ENCODE results near the gene AUTS2. TPM values are rescaled to one million over a fixed set of nuclear protein-coding genes. Genes with fewer than 3 reads are reported as not detected.

The AUTS2 gene
- total RNA-seq, 2 donors from 2014 or later = 0.53 to 2.2 TPM

DNA sequence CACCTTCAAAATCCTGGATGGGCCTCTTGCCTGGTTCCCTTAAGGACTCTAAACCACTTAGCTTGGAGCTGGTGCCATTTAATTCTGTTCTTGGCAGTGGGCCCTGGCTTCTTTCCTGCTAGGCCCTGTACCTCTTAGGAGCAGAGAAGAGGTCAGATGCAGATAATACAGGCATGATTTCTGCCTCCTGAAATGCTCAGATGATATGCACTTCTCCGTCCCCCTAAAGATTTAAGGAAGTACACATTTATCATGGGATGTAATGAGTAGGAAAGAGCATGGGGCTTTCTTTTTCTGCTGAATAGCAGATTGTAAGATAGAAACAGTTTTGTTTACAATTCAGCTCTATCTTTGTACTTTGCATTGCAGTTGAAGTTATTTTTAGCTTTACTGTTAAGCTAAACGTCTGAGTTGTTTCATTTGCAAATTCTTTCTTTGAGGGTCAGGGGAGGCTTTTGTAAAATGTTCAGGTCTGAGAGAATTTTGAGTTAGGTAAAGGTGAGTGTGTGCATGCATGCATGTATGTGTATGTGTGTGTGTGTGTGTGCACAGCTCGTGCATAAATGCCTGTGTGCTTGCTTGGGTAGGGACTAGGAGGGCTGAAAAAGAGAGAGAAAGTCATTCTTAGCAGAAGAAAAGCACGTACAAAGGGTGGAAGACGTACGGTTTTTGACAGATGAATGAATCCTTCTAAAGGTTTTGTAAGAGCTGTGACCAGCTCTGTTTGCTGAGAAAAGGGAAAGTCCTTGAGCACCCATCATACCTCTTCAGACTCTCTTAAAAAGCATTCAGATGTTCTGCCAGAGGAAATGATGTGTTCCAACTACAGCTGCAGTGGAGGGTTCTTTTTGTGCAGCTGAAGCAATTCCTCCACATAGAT, 364.2 kb downstream of the AUTS2 start:
- no peak overlapping the region for H3K27ac Mint-ChIP-seq
- no peaks in the 10 kb centered on the region for H3K36me3 Mint-ChIP-seq
- DNase-seq (ENCODE audit: low spot score in 2 of 2) = no peak
- peaks cover 0 to 6% of the 10 kb centered on the region in 2 donors for H3K9me3 Mint-ChIP-seq
- ATAC-seq = no peak

DNA sequence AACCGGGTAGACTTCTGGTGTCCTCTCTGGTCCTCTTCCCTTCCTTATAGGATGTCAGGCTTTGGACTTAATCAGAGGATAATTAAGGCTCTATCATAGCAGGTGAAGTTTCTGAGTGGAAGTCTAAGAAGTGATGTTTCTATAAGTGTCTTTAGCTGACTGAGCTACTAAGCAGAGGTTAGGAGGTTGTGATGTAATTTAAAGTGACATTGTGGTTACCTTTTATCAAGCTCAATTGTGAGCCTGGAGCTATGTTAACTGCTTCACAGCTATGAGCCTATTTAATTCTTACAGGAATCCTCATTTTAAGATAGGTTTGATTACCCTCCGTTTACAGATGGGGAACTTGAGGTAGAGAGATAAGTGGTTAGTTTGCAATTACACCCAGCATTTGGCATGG, 365.1 kb downstream of the AUTS2 start:
- no peaks in the 10 kb centered on the region for H3K36me3 Mint-ChIP-seq
- H3K9me3 Mint-ChIP-seq = peaks cover 0 to 6% of the 10 kb centered on the region in 2 donors
- no peak overlapping the region for H3K27ac Mint-ChIP-seq

DNA sequence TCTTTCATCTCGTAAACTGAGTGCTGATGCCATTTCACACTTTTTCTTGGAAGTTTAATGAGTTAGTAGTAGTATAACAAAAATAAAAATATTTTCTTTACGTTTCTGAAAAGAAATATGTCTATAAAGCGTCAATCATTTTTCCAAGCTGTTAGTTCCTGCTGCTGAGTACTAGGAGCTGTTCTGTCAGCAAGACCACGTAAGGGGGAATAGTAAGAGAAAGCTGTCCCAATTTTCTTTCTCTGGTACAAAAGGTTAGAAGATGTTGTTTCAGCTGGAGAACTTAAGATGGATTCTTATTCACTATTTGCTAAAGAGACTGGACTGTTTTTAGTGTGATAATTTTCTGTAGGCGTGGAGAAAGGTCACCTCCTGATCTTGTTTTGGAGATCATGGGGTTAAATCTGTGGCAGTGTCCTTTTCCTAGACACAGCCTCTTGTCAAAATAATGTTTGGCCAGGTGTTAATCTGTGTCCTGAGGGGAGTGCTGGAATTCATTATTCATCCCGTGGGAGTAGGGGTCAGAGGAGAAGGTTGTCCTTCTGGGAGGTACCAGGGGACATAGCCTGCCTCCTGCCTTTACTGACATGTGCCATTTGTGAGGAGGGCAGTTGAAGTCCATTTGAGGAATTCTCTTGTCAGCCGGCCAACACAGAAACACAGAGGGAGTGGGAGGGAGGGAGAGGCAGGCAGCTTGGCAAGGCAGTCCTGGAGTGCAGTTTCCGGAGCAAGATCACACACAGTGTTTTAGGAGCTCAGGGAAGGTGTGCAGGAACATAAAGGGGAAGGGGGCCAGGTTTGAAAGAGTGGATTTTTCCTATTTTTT, 368.7 kb downstream of the AUTS2 start:
- Mint-ChIP-seq H3K36me3 (no peaks in the 10 kb centered on the region), H3K27ac (no peak overlapping the region), H3K9me3 (peaks cover 0 to 6% of the 10 kb centered on the region in 2 donors)
- DNase-seq (ENCODE audit: low spot score in 2 of 2) (no peak), ATAC-seq (no peak)

More for the DNA sequence above, 365.1 kb downstream of the AUTS2 start:
- DNase-seq (ENCODE audit: low spot score in 2 of 2) (no peak), ATAC-seq (no peak)

GRCh38 chr7:69967689-69968450, 369.6 kb downstream of the AUTS2 start:
- no peak overlapping the region for H3K27ac Mint-ChIP-seq

DNA sequence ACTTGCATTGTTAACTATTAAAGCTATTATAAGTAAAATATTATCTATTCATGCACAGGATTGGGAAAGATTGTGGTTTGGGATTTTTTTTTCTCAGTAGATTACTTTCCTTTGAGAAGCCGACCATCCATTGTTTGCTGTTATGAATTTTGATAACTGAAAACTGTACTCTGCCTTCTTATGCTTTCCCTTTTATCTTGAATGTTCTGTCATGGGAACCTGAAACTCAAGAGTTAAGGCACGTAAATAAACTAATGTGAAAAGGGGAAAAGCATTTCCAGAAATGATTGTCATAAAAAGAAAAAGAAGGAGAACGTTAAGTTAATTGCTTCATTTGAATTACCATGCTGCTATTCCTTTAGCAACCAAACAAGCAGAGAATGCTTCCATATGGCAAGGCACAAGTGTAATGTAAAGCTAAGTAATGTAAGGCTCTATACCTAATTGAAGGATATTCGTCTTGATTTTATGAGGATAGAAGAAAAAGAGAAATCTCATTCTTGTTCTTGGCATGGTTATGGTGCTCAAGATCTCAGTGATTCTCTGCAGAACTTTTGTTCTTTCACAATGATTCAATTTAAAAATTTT, 370.8 kb downstream of the AUTS2 start:
- no peak for ATAC-seq
- Mint-ChIP-seq H3K27ac (no peak overlapping the region), H3K9me3 (peaks cover 0 to 6% of the 10 kb centered on the region in 2 donors)

More at GRCh38 chr7:69967689-69968450, 369.6 kb downstream of the AUTS2 start:
- DNase-seq (ENCODE audit: low spot score in 2 of 2) (no peak), ATAC-seq (no peak)
- Mint-ChIP-seq H3K9me3 (peaks cover 0 to 6% of the 10 kb centered on the region in 2 donors), H3K36me3 (no peaks in the 10 kb centered on the region)

GRCh38 chr7:69981646-69982045, 383.4 kb downstream of the AUTS2 start:
- Mint-ChIP-seq H3K36me3 (no peaks in the 10 kb centered on the region), H3K9me3 (peaks cover 0 to 7% of the 10 kb centered on the region in 2 donors), H3K27ac (no peak overlapping the region)
- ATAC-seq = no peak
- DNase-seq (ENCODE audit: low spot score in 2 of 2) = no peak

More for the DNA sequence above, 370.8 kb downstream of the AUTS2 start:
- no peak for DNase-seq (ENCODE audit: low spot score in 2 of 2)
- no peaks in the 10 kb centered on the region for H3K36me3 Mint-ChIP-seq

- Mint-ChIP-seq H3K9me3 (peaks cover 0 to 1% of the 10 kb centered on the region in 2 donors), H3K36me3 (no peaks in the 10 kb centered on the region), H3K27ac (no peak overlapping the region)
- no peak for ATAC-seq
- no peak for DNase-seq (ENCODE audit: low spot score in 2 of 2)
Measured at GRCh38 chr7:69982197-69982596, 383.9 kb downstream of the AUTS2 start.

DNA sequence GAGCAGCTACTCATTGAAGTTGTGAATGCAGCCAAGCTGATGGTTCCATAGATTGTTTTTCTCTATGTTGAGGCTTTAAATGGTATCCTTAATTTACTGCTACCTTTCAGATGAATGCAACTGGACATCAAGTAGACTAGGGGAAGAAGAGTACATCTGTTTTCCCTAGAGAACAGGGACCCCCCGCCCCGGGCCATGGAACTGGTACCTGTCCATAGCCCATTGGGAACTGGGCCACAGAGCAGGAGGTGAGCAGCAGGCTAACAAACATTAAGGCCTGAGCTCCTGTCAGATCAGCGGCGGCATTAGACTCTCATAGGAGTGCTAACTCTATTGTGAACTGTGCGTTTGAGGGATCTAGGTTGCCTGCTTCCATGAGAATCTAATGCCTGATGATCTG, 391.3 kb downstream of the AUTS2 start:
- ATAC-seq (no peak), DNase-seq (ENCODE audit: low spot score in 2 of 2) (no peak)
- Mint-ChIP-seq H3K9me3 (peaks cover 0 to 7% of the 10 kb centered on the region in 2 donors), H3K36me3 (peaks cover 0 to 4% of the 10 kb centered on the region in 2 donors), H3K27ac (no peak overlapping the region)

DNA sequence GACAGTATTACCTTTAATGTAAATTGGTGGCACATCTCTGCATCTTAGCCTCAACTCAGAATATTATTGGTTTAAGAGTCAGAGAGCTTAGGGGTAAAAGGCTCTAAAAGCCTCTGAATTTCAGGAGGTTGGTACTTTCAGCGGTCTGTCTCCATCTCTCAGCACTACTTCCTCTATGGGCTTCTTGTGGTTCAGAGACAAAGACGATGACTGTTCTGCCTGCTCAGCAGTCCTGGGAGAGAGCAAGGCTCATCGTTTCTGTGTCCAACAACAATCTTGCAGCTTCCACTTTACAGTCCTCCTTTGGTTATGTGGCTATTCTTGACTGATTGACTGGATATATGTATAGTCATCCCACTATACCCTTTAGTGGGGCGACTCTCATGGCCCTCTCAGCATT, 394.7 kb downstream of the AUTS2 start:
- H3K27ac Mint-ChIP-seq = no peak overlapping the region
- DNase-seq (ENCODE audit: low spot score in 2 of 2) = no peak
- H3K9me3 Mint-ChIP-seq = peaks cover 0 to 7% of the 10 kb centered on the region in 2 donors
- ATAC-seq = no peak
- H3K36me3 Mint-ChIP-seq = peaks cover 0 to 4% of the 10 kb centered on the region in 2 donors

DNA sequence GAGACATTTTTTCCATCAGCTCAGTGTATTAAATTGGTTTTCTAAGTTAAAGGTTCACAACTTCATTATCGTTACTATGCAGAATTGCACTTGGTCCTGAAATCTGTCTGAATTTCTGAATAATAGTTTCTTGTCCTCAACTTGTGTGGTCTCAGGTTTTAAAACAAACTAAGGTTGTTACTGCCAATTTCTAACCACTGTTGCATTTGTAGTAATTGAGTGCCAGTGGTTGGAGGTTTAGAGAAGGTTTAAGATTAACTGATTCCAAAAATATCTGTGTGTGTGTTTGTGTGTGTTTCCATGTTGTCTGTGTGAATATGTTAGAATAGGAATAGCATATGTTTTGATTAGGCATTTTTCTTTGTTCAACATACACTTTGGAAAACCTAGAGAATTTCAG, 395.9 kb downstream of the AUTS2 start:
- ATAC-seq (no peak), DNase-seq (ENCODE audit: low spot score in 2 of 2) (no peak)
- peaks cover 0 to 4% of the 10 kb centered on the region in 2 donors for H3K36me3 Mint-ChIP-seq
- peaks cover 0 to 5% of the 10 kb centered on the region in 2 donors for H3K9me3 Mint-ChIP-seq
- no peak overlapping the region for H3K27ac Mint-ChIP-seq

DNA sequence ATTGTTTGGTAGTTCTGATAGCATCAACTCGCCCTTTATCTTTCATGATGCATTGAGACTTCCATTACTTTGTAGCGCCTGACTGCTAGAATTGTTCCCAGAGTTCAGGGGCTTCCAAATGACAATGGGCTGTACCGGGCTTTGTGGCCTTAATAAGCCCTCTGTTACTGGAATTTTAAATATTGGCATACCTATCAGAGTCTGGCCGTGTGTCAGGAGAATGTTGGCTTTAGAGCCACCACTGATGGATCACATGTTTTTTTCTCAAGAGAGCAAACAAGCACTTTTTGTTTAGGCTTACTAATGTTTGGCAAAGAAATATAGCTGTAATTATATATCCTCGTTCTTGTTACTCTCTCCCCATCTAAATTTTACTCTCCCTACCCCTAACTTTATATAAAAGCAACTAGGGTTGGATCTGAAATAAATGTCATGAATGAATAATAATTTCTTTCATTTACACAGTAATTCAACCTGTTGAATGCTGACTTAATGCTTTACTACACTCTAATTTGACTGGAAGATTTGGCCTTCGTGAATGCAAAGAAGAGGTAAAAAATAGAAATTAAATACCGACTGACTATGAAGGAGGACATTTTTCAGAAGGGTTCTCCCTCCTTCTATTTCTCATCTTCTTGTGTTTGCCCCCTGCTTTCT, 396.7 kb downstream of the AUTS2 start:
- ATAC-seq (no peak), DNase-seq (ENCODE audit: low spot score in 2 of 2) (no peak)
- H3K36me3 Mint-ChIP-seq = peaks cover 0 to 4% of the 10 kb centered on the region in 2 donors

GRCh38 chr7:69996121-69996520, 397.8 kb downstream of the AUTS2 start:
- H3K36me3 Mint-ChIP-seq = no peaks in the 10 kb centered on the region
- no peak for DNase-seq (ENCODE audit: low spot score in 2 of 2)
- no peak overlapping the region for H3K27ac Mint-ChIP-seq
- no peaks in the 10 kb centered on the region for H3K9me3 Mint-ChIP-seq
- no peak for ATAC-seq

More for the DNA sequence above, 396.7 kb downstream of the AUTS2 start:
- H3K9me3 Mint-ChIP-seq = peaks cover 0 to 3% of the 10 kb centered on the region in 2 donors
- H3K27ac Mint-ChIP-seq = no peak overlapping the region

- ATAC-seq (no peak), DNase-seq (ENCODE audit: low spot score in 2 of 2) (no peak)
- Mint-ChIP-seq H3K27ac (no peak overlapping the region), H3K36me3 (no peaks in the 10 kb centered on the region), H3K9me3 (no peaks in the 10 kb centered on the region)
Measured at GRCh38 chr7:70000737-70001348, 402.6 kb downstream of the AUTS2 start.

GRCh38 chr7:70005480-70005879, 407.2 kb downstream of the AUTS2 start:
- Mint-ChIP-seq H3K9me3 (no peaks in the 10 kb centered on the region), H3K27ac (no peak overlapping the region), H3K36me3 (no peaks in the 10 kb centered on the region)
- ATAC-seq (no peak), DNase-seq (ENCODE audit: low spot score in 2 of 2) (no peak)

DNA sequence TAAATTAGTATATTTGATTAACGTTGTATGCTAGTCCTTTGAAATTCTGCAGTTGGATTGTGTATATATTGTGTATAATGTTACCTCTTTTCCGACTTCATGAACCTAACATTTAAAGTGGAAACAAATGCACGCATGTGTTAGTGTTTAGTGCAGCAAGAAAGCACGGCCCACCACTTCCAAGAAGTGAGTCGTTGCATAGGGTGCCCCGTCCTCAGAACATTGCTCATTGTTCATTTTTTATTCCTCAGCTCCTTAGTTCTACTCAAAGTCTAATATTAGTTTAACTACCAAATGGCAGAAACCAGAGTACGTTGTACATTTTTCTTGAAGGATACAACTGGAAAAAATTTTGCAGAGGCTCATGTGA, 407.6 kb downstream of the AUTS2 start:
- ATAC-seq = no peak
- no peak for DNase-seq (ENCODE audit: low spot score in 2 of 2)
- Mint-ChIP-seq H3K27ac (no peak overlapping the region), H3K36me3 (no peaks in the 10 kb centered on the region), H3K9me3 (no peaks in the 10 kb centered on the region)

Data from activated naive CD4-positive, alpha-beta T cell treated with anti-CD3 and anti-CD28 coated beads, Interleukin-2, amount 50 U/mL, for 72 hours (primary cell).